ENCODE results near the gene TNNT2.

The TNNT2 gene

GRCh38 chr1:201356701-201357100 lies 20.8 kb downstream of the TNNT2 start:
- DNase-seq (ENCODE audit: low read depth) = no peak

GRCh38 chr1:201356236-201356635 lies 21.2 kb downstream of the TNNT2 start:
- DNase-seq (ENCODE audit: low read depth) = no peak

- no peak for DNase-seq (ENCODE audit: low read depth)
These were observed 22.0 kb downstream of the TNNT2 start for GRCh38 chr1:201355471-201355870.

- DNase-seq (ENCODE audit: low read depth) = no peak
These were observed 22.6 kb downstream of the TNNT2 start for GRCh38 chr1:201354901-201355295.

- no peak for DNase-seq (ENCODE audit: low read depth)
These were observed 23.2 kb downstream of the TNNT2 start for GRCh38 chr1:201354151-201354900.

- no peak for DNase-seq (ENCODE audit: low read depth)
These were observed 24.1 kb downstream of the TNNT2 start for GRCh38 chr1:201353186-201353940.

GRCh38 chr1:201351617-201352016 lies 25.9 kb downstream of the TNNT2 start:
- no peak for DNase-seq (ENCODE audit: low read depth)

GRCh38 chr1:201350884-201351283 lies 26.6 kb downstream of the TNNT2 start:
- DNase-seq (ENCODE audit: low read depth) = no peak

GRCh38 chr1:201350361-201350725 lies 27.1 kb downstream of the TNNT2 start:
- no peak for DNase-seq (ENCODE audit: low read depth)

GRCh38 chr1:201349092-201349491 lies 28.4 kb downstream of the TNNT2 start:
- no peak for DNase-seq (ENCODE audit: low read depth)

- no peak for DNase-seq (ENCODE audit: low read depth)
These were observed 29.3 kb downstream of the TNNT2 start for GRCh38 chr1:201348211-201348566.

GRCh38 chr1:201347498-201348210 lies 29.8 kb downstream of the TNNT2 start:
- DNase-seq (ENCODE audit: low read depth) = no peak

- no peak for DNase-seq (ENCODE audit: low read depth)
These were observed 30.5 kb downstream of the TNNT2 start for GRCh38 chr1:201346987-201347386.

GRCh38 chr1:201346337-201346939 lies 31.0 kb downstream of the TNNT2 start:
- peak; percentile 11 for DNase-seq (ENCODE audit: low read depth)

GRCh38 chr1:201345081-201345355 lies 32.5 kb downstream of the TNNT2 start:
- DNase-seq (ENCODE audit: low read depth) = no peak

- no peak for DNase-seq (ENCODE audit: low read depth)
These were observed 33.0 kb downstream of the TNNT2 start for GRCh38 chr1:201344206-201345080.

- no peak for DNase-seq (ENCODE audit: low read depth)
These were observed 36.1 kb downstream of the TNNT2 start for GRCh38 chr1:201341377-201341776.

GRCh38 chr1:201336711-201337450 lies 40.6 kb downstream of the TNNT2 start:
- no peak for DNase-seq (ENCODE audit: low read depth)

- no peak for DNase-seq (ENCODE audit: low read depth)
These were observed 41.6 kb downstream of the TNNT2 start for GRCh38 chr1:201335901-201336300.

GRCh38 chr1:201335174-201335870 lies 42.2 kb downstream of the TNNT2 start:
- DNase-seq (ENCODE audit: low read depth) = no peak
